AG04450 (cell line): ENCODE results near the gene SWT1. TPM values are rescaled to one million over a fixed set of nuclear protein-coding genes. Genes with fewer than 3 reads are reported as not detected.

Experiments used
- CTCF ChIA-PET: fragments of 300-600, 350-600 bp; formaldehyde crosslinking; extraction: SDS; loops from one replicate; lab custom pipeline; 2022; ENCODE audit warnings: antibody characterized with exemption, inconsistent platforms; lab: Charles Lee
- POLR2A ChIA-PET: fragments of 350-600 bp; formaldehyde crosslinking; extraction: SDS; loops from one replicate; lab custom pipeline; 2021; ENCODE audit warnings: antibody characterized with exemption, inconsistent platforms; lab: Yijun Ruan, JAX
- DNase-seq: peaks from one replicate; pipeline ENCODE4 v3.0.0-alpha.2; 2011; ENCODE audit warnings: low read depth, low spot score
- H3K27ac ChIP-seq: one replicate; pipeline ENCODE4 v1.5.1; 2012; ENCODE audit warnings: low read depth, low read length, control low read depth
- H3K27me3 ChIP-seq: one replicate; pipeline ENCODE4 v1.6.0; 2012; ENCODE audit warnings: low read length; ENCODE audit not compliant: control insufficient read depth, insufficient read depth
- H3K4me3 ChIP-seq: 2 replicates; pipeline ENCODE4 v1.5.1; 2011; ENCODE audit warnings: mild to moderate bottlenecking, low read depth, low read length, control low read depth
- H3K9me3 ChIP-seq: 2 replicates; pipeline ENCODE4 v1.5.1; 2012; ENCODE audit warnings: low read length; ENCODE audit not compliant: control insufficient read depth, insufficient read depth
- polyA minus RNA-seq: library from RNA; depleted of rRNA, polyadenylated mRNA; stranded (reverse); fragments of >200 nt; gene quantifications from 2 replicates; pipeline ENCODE4 v1.2.3, GENCODE V29; 2011; rRNA and poly(A)+ RNA removed
- polyA plus RNA-seq: library from polyadenylated mRNA; depleted of rRNA; stranded (reverse); fragments of >200 nt; gene quantifications from 2 replicates; pipeline ENCODE4 v1.2.3, GENCODE V29; 2011; rRNA removed
- TF ChIP-seq, protein P1 (sequence below): IDR thresholded peaks from 2 replicates; pipeline ENCODE4 v1.5.1; 2011; ENCODE audit warnings: low read depth, low read length, control low read depth, inconsistent platforms

Gene SWT1, protein sequence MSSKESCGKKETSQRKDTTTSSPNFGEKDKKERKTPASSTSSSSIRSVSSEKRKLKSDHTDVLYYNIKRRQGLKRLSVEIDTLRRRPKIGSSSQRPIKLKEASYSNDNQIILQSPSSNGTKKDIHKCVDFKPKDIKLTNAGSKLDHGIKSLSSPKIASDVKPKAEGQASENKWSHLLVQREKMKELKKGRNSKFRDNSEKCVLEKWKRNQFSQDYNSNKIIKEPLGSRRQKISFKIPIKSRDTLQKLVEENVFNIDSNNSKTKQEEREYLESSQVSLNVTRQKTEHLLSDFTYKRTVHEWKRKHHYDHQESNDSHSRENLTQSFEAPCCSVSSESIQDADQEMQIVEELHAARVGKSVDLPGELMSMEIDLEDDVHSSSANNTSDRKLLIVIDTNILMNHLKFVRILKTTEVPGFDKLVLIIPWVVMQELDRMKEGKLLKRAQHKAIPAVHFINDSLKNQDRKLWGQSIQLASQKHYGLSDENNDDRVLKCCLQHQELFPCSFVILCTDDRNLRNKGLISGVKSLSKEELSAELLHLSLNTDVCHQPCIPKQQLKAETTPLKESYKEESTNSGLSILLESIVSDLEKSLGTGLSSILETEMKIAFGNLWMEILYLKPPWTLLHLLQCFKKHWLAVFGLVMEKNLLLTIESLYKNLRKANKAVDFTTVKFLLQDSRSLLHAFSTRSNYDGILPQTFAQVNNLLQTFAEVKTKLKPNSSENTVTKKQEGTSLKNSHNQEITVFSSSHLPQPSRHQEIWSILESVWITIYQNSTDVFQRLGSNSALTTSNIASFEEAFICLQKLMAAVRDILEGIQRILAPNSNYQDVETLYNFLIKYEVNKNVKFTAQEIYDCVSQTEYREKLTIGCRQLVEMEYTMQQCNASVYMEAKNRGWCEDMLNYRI
- 2.9 and 3.6 TPM in 2 replicates for polyA plus RNA-seq
- polyA minus RNA-seq: 1.4 and 2.7 TPM in 2 replicates

DNA sequence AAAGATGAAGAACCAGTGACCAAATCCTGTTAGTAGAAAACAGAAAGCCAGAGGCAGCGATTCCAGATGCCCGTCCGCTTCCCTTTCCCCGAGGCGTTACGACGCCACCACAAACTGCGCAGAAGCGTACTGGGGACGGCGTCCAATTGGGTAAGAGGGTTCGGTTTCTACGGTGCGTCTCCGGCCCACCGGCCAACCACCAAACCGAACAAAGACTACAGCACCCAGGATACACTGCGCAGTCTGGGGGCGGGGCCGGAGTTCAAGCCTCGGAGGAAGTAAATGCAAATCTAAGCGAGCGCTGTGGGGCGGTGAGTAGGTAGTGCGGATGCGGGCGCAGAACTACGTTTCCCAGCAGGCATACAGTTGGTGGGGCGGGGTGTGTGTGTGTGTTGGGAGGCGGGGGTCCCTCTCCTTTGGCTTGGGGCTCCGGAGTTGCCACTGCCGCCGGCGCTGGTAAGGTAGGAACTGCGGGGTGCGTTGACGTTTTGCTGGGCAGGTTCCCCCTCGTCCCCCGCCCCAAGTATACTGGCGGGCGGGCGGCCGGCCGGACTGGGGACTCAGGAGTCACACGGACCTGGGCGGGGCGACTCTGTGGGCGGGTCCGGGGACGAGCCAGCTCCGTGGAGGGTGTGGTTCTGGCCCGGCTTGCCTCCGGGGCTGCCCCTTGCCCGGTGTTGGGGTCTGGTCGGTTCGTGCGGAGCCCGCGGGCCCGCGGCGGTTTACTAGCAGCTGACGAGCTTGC, at the start of gene SWT1, which contains the start of gene TRMT1L:
Gene SWT1, plus strand, starts transcription at position 314 of the 745 bp plus-strand sequence. CDS start 3,675 bp downstream, outside the sequence.
Gene TRMT1L, minus strand, starts transcription at position 100 of the 745 bp plus-strand sequence. CDS start 241 bp downstream, outside the sequence.
- ChIA-PET CTCF (interaction anchor here (1.8 to 6.4 kb wide), 3 partner anchors 13 to 513 kb away, joined by 12 to 68 read pairs (median 14); no protein-coding TSS in a partner anchor), POLR2A (no interaction called here)
- TF ChIP-seq, protein P1, sequence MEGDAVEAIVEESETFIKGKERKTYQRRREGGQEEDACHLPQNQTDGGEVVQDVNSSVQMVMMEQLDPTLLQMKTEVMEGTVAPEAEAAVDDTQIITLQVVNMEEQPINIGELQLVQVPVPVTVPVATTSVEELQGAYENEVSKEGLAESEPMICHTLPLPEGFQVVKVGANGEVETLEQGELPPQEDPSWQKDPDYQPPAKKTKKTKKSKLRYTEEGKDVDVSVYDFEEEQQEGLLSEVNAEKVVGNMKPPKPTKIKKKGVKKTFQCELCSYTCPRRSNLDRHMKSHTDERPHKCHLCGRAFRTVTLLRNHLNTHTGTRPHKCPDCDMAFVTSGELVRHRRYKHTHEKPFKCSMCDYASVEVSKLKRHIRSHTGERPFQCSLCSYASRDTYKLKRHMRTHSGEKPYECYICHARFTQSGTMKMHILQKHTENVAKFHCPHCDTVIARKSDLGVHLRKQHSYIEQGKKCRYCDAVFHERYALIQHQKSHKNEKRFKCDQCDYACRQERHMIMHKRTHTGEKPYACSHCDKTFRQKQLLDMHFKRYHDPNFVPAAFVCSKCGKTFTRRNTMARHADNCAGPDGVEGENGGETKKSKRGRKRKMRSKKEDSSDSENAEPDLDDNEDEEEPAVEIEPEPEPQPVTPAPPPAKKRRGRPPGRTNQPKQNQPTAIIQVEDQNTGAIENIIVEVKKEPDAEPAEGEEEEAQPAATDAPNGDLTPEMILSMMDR: no peak
- Histone ChIP-seq H3K4me3 (peak within 1 kb of the TSS; percentile 84), H3K27ac (peak within 1 kb of the TSS; percentile 97), H3K27me3 (no peaks in the 10 kb centered on the region), H3K9me3 (no peaks in the 10 kb centered on the region; the same call in 1 of the 2 replicates)
- peak; percentile 97 for DNase-seq

DNA sequence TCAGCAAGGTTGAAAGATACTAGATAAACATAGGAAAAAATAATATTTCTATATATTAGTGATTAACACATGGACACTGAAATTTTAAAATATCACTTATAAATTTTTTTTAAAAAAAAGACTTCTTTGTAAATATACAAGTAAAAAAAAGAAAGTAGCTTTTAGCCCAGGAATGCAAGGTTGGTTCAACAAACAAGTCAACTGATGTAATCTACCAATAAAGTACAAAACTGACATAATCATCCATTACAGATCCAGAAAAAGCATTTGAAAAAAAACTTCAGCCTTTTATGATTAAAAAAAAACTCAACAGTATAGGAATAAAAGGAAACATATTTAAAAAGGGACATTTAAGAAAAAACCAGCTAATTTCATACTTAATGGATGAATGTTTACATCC, 48.6 kb upstream of the SWT1 start:
- POLR2A ChIA-PET: no interaction called here

DNA sequence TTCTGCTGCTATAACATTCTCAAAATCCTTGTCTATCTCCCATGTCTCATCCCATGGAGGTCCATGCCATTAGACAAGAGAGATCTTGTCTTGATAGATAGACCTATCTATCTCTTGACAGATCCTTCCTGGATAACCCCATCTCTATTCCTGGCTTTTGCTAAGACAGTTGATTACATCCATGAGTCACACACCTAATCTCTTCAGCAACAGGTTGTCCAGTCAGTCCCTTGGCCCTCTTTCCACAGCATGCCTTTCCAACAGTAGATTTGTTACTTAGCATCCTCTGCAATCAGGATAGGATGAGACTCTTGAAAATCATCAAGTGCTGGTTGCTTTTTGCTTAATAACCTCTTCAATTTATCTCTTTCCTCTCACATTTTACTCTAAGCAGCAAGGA, 46.8 kb upstream of the SWT1 start:
- H3K4me3 ChIP-seq: no peak overlapping the region
- no peak for DNase-seq
- H3K9me3 ChIP-seq: peaks cover 5% of the 10 kb centered on the region
- POLR2A ChIA-PET: interaction anchor here (0.6 kb wide), 1 partner anchor 65 kb away, joined by 8 read pairs; the partner anchor contains the start of gene RNF2
- no peaks in the 10 kb centered on the region for H3K27me3 ChIP-seq
- H3K27ac ChIP-seq: no peak overlapping the region
- TF ChIP-seq, protein P1: no peak
- CTCF ChIA-PET: no interaction called here

More for the DNA sequence above, 48.6 kb upstream of the SWT1 start:
- Histone ChIP-seq H3K4me3 (no peak overlapping the region), H3K9me3 (peaks cover 5% of the 10 kb centered on the region), H3K27ac (no peak overlapping the region), H3K27me3 (no peaks in the 10 kb centered on the region)
- TF ChIP-seq, protein P1: no peak
- DNase-seq: no peak
- CTCF ChIA-PET: interaction anchor here (1.3 kb wide), 1 partner anchor 61 kb away, joined by 4 read pairs; no protein-coding TSS in a partner anchor

DNA sequence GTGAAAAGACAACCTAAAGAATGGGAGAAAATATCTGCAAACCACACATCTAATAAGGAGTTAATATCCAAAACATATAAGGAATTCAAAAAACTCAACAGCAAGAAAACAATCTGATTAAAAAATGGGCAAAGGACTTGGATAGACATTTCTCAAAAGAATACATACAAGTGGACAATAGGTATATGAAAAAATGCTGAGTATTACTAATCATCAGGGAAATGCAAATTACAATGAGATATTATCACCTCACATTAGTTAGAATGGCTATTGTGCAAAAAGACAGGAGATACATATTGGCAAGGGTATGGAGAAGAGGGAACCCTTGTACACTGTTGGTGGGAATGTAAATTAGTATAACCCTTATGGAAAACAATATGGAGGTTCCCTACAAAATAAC, 45.1 kb upstream of the SWT1 start:
- Histone ChIP-seq H3K27ac (no peak overlapping the region), H3K4me3 (no peak overlapping the region), H3K27me3 (no peaks in the 10 kb centered on the region), H3K9me3 (peaks cover 5% of the 10 kb centered on the region)
- POLR2A ChIA-PET: no interaction called here
- TF ChIP-seq, protein P1: no peak
- DNase-seq: no peak
- CTCF ChIA-PET: no interaction called here
